Colonic mucosa (tissue), 4 donors: Measurements from ENCODE around the gene SERPINI1. TPM values are rescaled to one million over a fixed set of nuclear protein-coding genes. Genes with fewer than 3 reads are reported as not detected.

ENCODE experiments used
- DNase-seq: peaks from one replicate; pipeline ENCODE4 v3.0.0-alpha.2; 2020
- H3K27ac ChIP-seq: fragments of 200-600 bp; one replicate; pipeline ENCODE4 v1.8.0; 2021
- H3K27me3 ChIP-seq: fragments of 200-600 bp; one replicate; pipeline ENCODE4 v1.8.0; 2021
- H3K36me3 ChIP-seq: fragments of 200-600 bp; one replicate; pipeline ENCODE4 v1.8.0; 2021
- H3K4me1 ChIP-seq: fragments of 200-600 bp; one replicate; pipeline ENCODE4 v1.8.0; 2021; ENCODE audit warnings: mild to moderate bottlenecking
- H3K4me3 ChIP-seq: fragments of 200-600 bp; one replicate; pipeline ENCODE4 v1.8.0; 2021
- H3K9ac ChIP-seq, 2 donors: one replicate each; pipeline ENCODE4 v1.7.0; 2013; ENCODE audit warnings: control low read depth in 2 of 2, low read depth in 2 of 2, low read length in 2 of 2
- H3K9me3 ChIP-seq: fragments of 200-600 bp; one replicate; pipeline ENCODE4 v1.8.0; 2021
- CTCF ChIP-seq: fragments of 200-600 bp; IDR thresholded peaks from one replicate; pipeline ENCODE4 v1.8.0; 2022; ENCODE audit warnings: antibody characterized with exemption, mild to moderate bottlenecking
- intact Hi-C: fragments of 100-400 bp; cut with DNase I; formaldehyde crosslinking; loops from one replicate; pipeline ENCODE4 v1.14.1; 2022
- total RNA-seq, 2 donors: library from RNA; stranded (reverse); fragmentation: NEBNext Ultra II Directional in 1 of 2; extraction: Animal tissue kit (Norgen Biotek cat#: 25700) in 1 of 2; gene quantifications; one replicate each; pipeline ENCODE4 v1.2.1, GENCODE V29; 2021
- donor health status: healthy.
- donor health status: DM: no; HTN: no; CAD: no.
- donor health status: DM: no; HTN: no; CAD: no.

The SERPINI1 gene
- total RNA-seq, 2 donors from 2014 or later = 1.1 to 1.3 TPM

- Histone ChIP-seq H3K9ac (no peak overlapping the region), H3K9me3 (no peaks in the 10 kb centered on the region), H3K36me3 (no peaks in the 10 kb centered on the region), H3K4me3 (no peak overlapping the region), H3K27ac (no peak overlapping the region), H3K27me3 (no peaks in the 10 kb centered on the region), H3K4me1 (no peaks in the 10 kb centered on the region)
- intact Hi-C loops = no loop called here
- no peak for TF ChIP-seq CTCF
- no peak for DNase-seq
Observed at GRCh38 chr3:167844528-167844927, 109.0 kb downstream of the SERPINI1 start.

DNA sequence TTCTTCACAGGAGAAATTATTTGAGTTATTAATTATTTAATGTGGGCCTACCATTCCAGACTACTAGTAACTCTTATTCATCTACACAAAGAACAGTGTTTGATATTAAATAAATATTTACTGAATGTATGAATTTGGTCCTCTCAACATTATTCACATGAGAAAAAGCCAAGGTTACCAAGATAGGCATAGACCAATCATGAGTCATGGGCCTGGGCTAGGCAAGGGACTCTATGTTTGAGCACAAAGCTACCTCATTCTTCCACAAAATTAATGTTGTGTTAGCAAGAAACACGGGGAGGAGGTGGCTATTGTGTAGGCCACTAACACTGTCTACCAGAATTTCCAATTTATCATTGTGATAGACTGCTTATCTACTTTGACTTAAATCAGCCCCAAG lies 115.7 kb downstream of the SERPINI1 start:
- Histone ChIP-seq H3K36me3 (no peaks in the 10 kb centered on the region), H3K27me3 (no peaks in the 10 kb centered on the region), H3K27ac (no peak overlapping the region), H3K4me3 (no peak overlapping the region), H3K9me3 (no peaks in the 10 kb centered on the region), H3K4me1 (no peaks in the 10 kb centered on the region), H3K9ac (no peak overlapping the region)
- DNase-seq = no peak
- intact Hi-C loops = no loop called here
- no peak for TF ChIP-seq CTCF

GRCh38 chr3:167851749-167852148 lies 116.2 kb downstream of the SERPINI1 start:
- intact Hi-C loops = no loop called here
- H3K4me3 ChIP-seq = no peak overlapping the region
- DNase-seq = no peak
- no peak overlapping the region for H3K27ac ChIP-seq
- no peaks in the 10 kb centered on the region for H3K27me3 ChIP-seq
- H3K36me3 ChIP-seq = no peaks in the 10 kb centered on the region
- TF ChIP-seq CTCF = no peak
- H3K4me1 ChIP-seq = no peaks in the 10 kb centered on the region
- no peak overlapping the region for H3K9ac ChIP-seq
- no peaks in the 10 kb centered on the region for H3K9me3 ChIP-seq

DNA sequence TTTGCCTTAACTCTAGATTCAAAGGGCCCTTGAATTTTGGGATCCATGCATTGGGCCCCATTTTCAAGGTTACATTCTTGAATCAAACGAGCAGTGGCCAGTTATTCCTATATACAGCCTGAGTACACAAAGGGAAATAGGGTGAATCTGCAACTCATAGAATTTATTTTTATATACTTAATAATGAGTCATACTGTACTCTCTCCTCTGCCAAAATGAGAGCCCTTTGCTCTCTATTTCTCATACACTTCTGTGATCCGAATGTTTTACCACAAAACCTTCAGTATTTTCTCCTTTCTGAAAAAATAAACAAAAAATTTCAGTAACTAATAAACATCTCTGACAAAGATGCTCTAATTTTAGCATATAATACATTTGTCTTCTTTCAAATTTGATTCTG lies 116.7 kb downstream of the SERPINI1 start:
- H3K9ac ChIP-seq = no peak overlapping the region
- H3K9me3 ChIP-seq = no peaks in the 10 kb centered on the region
- DNase-seq = no peak
- intact Hi-C loops = no loop called here
- H3K27ac ChIP-seq = no peak overlapping the region
- no peak for TF ChIP-seq CTCF
- H3K27me3 ChIP-seq = no peaks in the 10 kb centered on the region
- no peaks in the 10 kb centered on the region for H3K4me1 ChIP-seq
- no peaks in the 10 kb centered on the region for H3K36me3 ChIP-seq
- H3K4me3 ChIP-seq = no peak overlapping the region

- DNase-seq = no peak
- Histone ChIP-seq H3K36me3 (no peaks in the 10 kb centered on the region), H3K9ac (no peak overlapping the region), H3K27ac (no peak overlapping the region), H3K4me1 (no peaks in the 10 kb centered on the region), H3K27me3 (no peaks in the 10 kb centered on the region), H3K4me3 (no peak overlapping the region), H3K9me3 (no peaks in the 10 kb centered on the region)
- no peak for TF ChIP-seq CTCF
- intact Hi-C loops = no loop called here
Observed at GRCh38 chr3:167854063-167854462, 118.5 kb downstream of the SERPINI1 start.

DNA sequence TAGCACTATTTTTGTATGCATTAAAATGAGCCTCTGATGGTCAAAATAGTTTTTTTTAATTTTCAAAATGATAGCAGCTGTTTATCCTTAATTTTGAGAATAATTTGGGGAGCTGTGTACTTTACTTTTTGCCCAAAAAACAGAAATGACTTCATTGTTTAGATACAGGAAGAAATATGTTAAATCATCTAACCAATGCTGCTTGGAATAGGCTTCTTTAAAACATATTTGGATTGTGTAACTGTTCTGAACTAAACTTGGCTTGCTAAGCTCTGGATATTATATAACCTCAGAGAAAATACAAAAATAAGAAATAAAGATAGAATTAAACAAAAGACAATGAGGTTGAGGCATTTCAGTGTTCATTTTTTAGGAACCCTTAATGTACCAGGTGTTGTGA lies 119.3 kb downstream of the SERPINI1 start:
- Histone ChIP-seq H3K9me3 (no peaks in the 10 kb centered on the region), H3K9ac (no peak overlapping the region), H3K27me3 (no peaks in the 10 kb centered on the region), H3K27ac (no peak overlapping the region), H3K36me3 (no peaks in the 10 kb centered on the region), H3K4me3 (no peak overlapping the region), H3K4me1 (no peaks in the 10 kb centered on the region)
- TF ChIP-seq CTCF = no peak
- intact Hi-C loops = no loop called here
- DNase-seq = no peak
